HL-60 (cell line): ENCODE results near the gene RFX1.

Experiments used
- CTCF ChIP-seq: IDR thresholded peaks from one replicate; pipeline ENCODE4 v1.5.1; 2011; ENCODE audit warnings: low read length, control low read depth, inconsistent platforms; ENCODE audit not compliant: insufficient read depth
- POLR2AphosphoS5 ChIP-seq: IDR thresholded peaks from 2 replicates; pipeline ENCODE4 v1.6.1; 2012; ENCODE audit warnings: low read depth
- REST ChIP-seq: IDR thresholded peaks from 2 replicates; pipeline ENCODE4 v1.6.1; 2012; ENCODE audit warnings: low read depth; ENCODE audit not compliant: insufficient replicate concordance

DNA sequence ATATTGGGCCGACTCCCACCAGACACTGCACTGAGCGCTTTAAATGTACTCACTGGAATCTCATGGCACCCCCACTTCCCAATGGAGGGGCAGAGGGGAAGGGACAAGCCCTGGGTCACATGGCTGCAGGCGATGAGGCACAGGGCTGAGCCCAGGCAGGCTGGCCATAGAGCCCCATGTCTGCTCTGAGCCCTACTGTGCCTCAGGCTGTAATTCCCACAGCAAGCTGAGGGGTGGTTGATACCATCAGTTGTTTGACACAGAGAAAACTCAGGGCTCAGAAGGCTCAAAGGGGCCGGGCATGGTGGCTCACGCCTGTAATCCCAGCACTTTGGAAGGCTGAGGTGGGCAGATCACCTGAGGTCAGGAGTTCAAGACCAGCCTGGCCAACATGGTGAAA lies 25.1 kb downstream of the RFX1 start:
- no peak for TF ChIP-seq CTCF
- no peak for TF ChIP-seq POLR2AphosphoS5
- no peak for TF ChIP-seq REST
